ENCODE measurements around the gene SPG7.

GRCh38 chr16:89467382-89467781, 40.8 kb upstream of the SPG7 start:
- TF ChIP-seq CTCF (IDR thresholded peaks at IDR 0.05; ENCODE audit: low read length) (no peak), EZH2 (optimal IDR thresholded peaks at IDR 0.05; ENCODE audit: low read depth, low read length) (no peak)

All from MM.1S (cell line).